Left ventricle myocardium superior (tissue), 1 donor: ENCODE data around the gene CA10. TPM values are rescaled to one million over a fixed set of nuclear protein-coding genes. Genes with fewer than 3 reads are reported as not detected.

Source experiments
- ATAC-seq: fragments of 200-7000 bp; cut with Tn5 transposase; one replicate; pipeline ENCODE4 v1.9.1; 2020; ENCODE audit warnings: mild to moderate bottlenecking, moderate library complexity
- DNase-seq: peaks from one replicate; pipeline ENCODE4 v3.0.0-alpha.2; 2020
- intact Hi-C: fragments of 100-400 bp; cut with micrococcal nuclease; formaldehyde crosslinking; loops from one replicate; pipeline ENCODE4 v1.11.0; 2022
- total RNA-seq: library from RNA; stranded (reverse); fragmentation: NEBNext Ultra II Directional; extraction: Animal tissue kit (Norgen Biotek cat#: 25700); gene quantifications from one replicate; pipeline ENCODE4 v1.2.1, GENCODE V29; 2021
- donor health status: DM: no; HTN: yes; CAD: no; lungs with severe emphysema.

The CA10 gene
- total RNA-seq, 1 donor from 2014 or later = not detected

GRCh38 chr17:51751072-51751471, 407.4 kb downstream of the CA10 start:
- DNase-seq (no peak), ATAC-seq (no peak)
- intact Hi-C loops = no loop called here

GRCh38 chr17:51748749-51749604, 409.5 kb downstream of the CA10 start:
- ATAC-seq (no peak), DNase-seq (no peak)
- intact Hi-C loops = no loop called here

GRCh38 chr17:51746421-51746820, 412.1 kb downstream of the CA10 start:
- intact Hi-C loops = no loop called here
- DNase-seq (no peak), ATAC-seq (no peak)

DNA sequence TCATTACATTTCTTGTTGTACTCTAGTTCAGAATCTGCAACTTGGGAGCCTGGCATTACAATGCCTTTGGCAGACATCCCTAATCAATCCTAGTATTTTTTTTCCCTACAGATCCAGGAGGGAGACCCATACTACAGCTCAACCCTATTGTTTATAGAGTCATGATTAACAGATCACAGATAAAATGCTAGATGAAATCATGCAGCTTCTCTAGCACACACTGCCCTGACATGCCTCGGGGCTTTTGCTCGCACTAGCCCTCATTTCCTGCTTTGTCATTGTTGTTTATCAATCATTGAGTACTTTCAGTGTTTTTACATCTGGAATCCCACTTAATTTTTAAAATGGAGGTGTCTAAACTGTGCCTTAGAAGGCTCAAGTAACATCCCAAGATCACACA, 412.5 kb downstream of the CA10 start:
- ATAC-seq (no peak), DNase-seq (no peak)
- intact Hi-C loops = no loop called here

DNA sequence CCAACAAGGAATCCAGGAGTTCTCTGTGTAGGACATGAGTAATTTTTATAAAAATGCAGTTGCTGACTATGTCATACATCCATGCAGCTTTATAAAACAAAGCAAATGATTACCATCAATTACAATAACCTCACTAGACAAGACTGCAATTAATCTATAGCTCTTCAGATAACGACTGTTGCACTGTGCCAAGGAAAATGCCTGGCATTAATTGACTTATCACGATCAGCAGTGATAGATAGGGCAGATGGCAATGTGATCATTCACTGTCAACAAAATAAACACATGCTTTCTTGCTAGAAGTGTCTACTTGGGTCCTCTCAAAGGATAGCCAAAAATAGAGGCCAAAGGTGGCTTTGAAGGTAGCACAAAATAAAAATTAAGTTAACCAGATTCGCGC, 415.0 kb downstream of the CA10 start:
- DNase-seq = no peak
- ATAC-seq = no peak
- intact Hi-C loops = no loop called here

- intact Hi-C loops = no loop called here
- DNase-seq (no peak), ATAC-seq (no peak)
Measured at GRCh38 chr17:51742571-51742970, 415.9 kb downstream of the CA10 start.

GRCh38 chr17:51741458-51741857, 417.1 kb downstream of the CA10 start:
- intact Hi-C loops = no loop called here
- no peak for DNase-seq
- ATAC-seq = no peak

DNA sequence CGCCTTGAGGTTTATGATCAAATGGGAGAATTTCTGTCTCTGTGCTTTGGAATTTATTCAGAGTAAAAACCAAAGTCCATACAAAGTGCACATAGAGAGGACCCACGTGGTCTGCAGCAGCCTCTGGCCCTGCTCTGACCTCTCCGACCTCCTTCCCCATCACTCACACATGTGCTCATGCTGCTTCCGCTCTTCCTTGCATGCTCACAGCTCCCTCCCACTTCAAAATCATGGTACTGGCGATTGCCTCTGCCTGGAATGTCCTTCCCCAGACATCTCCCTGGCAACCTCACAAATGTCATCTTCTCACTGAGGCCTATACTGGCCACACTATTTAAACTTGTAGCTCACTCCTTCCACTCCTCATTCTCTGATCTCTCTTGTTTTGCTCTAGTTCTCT, 418.0 kb downstream of the CA10 start:
- intact Hi-C loops = no loop called here
- DNase-seq (no peak), ATAC-seq (no peak)

DNA sequence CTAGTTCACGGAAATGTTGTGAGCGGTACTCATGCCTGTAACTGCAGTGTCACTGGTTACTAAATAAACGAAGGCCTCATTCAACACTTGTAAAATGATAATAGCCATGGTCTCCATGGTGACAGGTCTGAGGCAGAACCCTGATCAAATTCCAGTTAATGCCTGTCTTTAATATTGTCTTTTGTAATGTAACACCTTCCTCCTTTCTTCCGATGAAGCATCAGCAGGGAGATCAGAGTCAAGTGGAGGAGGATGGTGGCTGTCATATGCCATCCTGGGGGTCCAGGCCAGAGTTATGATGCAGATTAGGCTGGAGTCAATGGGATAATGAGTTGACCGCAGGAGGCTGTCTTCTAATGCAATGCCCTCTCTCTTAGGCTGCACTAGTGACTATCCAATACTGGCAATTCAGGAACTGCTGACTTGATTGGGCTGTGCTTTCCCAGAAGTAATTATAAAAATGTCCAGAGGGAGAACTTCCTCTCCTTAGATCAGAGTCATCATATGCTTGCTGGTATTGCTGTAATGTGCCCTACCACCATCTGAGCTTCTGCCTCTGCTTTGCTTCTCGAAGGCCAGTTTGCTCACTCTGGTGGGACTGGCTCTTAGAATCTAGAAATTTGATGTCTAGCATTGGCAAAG, 419.1 kb downstream of the CA10 start:
- intact Hi-C loops = no loop called here
- DNase-seq (no peak), ATAC-seq (no peak)

DNA sequence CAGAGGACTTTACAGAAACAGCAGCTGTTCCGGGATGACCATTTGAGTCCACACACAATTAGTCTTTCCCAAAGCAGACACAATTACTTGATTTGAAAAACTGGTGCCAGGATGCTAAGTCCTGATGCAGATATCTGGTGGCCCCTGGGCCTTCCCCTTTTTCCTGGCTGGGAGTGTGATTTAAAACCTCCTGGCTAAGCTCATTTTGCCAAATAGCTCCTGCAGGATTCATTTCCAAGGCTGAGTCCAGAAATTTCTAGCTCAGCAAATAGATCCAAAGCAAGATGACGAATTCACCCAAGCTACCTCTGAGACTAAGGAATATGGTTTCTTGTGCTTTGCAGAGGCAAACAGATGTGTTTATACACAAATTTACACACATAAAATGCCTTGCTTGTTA, 422.2 kb downstream of the CA10 start:
- intact Hi-C loops = no loop called here
- no peak for DNase-seq
- ATAC-seq = no peak

- DNase-seq = no peak
- ATAC-seq = no peak
- intact Hi-C loops = no loop called here
Measured at GRCh38 chr17:51734976-51735375, 423.5 kb downstream of the CA10 start.

- intact Hi-C loops = no loop called here
- no peak for DNase-seq
- ATAC-seq = no peak
Measured at GRCh38 chr17:51734462-51734861, 424.1 kb downstream of the CA10 start.

DNA sequence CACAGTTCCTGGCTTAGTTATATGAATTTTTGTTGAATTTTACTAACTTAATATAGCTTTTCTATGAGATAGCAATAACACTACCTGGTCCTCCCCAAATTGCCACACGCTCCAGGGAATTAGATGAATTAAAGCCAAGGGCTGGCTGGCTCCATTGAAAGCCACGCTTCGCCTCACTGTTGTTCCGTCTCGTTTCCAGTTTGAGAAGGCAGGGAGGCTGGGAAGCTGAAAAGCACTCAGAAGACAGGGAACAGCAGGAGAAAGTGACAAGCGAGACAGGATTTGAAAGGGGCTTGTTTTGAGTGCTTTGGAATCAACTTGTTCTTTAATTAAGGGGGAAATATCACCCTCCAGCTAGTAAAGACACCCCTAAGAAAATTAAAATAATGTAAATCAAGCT, 425.3 kb downstream of the CA10 start:
- DNase-seq (no peak), ATAC-seq (no peak)
- intact Hi-C loops = no loop called here

- no peak for ATAC-seq
- intact Hi-C loops = no loop called here
- DNase-seq = no peak
Measured at GRCh38 chr17:51731941-51732722, 426.4 kb downstream of the CA10 start.

DNA sequence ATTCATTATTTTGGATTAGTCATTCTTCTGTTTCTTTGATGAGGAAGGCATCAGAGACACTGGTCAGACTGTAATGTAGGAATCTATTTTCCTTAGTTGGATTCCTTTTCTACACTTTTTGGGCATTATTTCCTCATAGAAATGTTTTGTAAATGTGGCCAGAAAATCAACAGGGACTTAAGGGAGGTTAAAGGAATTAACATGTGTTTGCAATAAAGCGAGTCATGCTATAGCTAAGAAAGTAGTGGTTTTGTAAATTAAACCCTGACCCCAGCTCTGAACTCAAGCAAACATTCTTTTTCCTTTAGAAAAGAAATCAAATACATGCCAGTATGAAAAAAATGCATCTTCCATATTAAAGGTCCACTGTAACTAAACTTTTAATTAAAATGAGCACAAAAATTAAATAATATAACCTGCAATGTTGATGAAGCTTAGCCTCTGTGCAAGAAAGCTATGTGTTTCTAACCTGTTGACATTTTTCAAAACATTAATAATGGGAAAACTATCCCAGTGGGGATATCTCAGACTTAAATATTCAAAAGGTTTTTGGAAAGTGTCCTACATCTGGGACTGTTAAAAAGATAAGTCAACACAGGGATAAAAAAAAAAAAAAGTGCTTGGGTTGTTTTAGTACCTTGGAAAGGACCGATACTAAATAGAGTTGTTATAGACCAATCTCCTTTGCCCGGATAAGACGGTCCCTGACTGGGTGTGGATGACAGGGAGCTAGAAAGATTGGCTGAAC, 428.0 kb downstream of the CA10 start:
- intact Hi-C loops = no loop called here

GRCh38 chr17:51725185-51725584, 433.3 kb downstream of the CA10 start:
- DNase-seq = no peak
- ATAC-seq = no peak
- intact Hi-C loops = no loop called here

More for the DNA sequence above, 428.0 kb downstream of the CA10 start:
- no peak for DNase-seq
- ATAC-seq = no peak

DNA sequence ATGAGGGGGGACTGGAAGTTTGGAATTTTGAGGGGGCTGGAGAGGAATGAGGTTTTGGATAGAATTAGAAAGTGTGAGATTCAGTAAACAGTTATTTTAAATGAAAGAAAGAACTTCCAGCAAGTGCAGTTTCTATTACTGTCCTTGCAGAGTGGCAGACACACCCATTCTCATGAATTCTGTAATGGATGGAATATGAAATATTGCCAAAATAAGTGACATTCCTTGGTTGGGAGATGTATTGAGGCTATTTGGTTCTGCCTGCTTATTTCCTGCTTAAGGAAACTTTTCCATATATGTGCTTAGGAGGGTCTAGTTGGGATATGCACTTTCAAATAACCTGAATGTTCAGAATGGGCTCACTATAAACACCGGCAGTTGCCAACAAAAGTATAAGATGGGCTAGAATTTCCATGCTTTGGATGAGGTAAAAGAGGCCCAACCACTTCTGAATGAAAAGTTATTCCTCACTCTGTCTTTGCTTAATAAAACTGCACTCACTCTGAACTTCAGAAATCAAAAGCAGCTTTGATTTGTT, 434.4 kb downstream of the CA10 start:
- no peak for ATAC-seq
- intact Hi-C loops = no loop called here
- DNase-seq = no peak

GRCh38 chr17:51722994-51723393, 435.5 kb downstream of the CA10 start:
- DNase-seq = no peak
- intact Hi-C loops = no loop called here
- ATAC-seq = no peak

DNA sequence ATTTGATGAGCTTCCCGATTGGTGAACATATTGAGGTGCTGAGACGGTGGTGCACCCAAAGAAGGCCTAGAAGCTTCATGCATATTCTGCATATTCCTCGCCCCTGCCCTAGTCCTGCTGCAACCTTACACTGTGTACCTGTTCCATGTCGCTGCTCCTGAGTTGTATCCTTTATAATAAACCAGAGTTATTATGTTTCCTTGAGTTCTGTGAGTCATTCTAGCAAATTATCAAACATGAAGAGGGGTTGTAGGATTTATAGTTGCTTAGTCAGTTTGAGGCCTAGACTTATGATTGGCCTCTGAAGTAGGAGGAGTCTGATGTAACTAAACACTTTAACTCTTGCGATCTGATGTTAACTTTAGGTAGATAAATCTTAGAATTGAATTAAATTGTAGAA, 436.8 kb downstream of the CA10 start:
- intact Hi-C loops = no loop called here
- ATAC-seq (no peak), DNase-seq (no peak)
